ENCODE data around the gene PCSK6. TPM values are rescaled to one million over a fixed set of nuclear protein-coding genes. Genes with fewer than 3 reads are reported as not detected.
"Not testable (repeated sequence)": the region's sequence is repeated elsewhere in the genome, so short reads cannot be mapped to it uniquely, and the experiment has no call there.

The PCSK6 gene
- total RNA-seq, 2 donors from 2014 or later, result 14.5 to 20.2 TPM

- DNase-seq (no peak), ATAC-seq (peak in 1 of 2 donors; percentile 38)
- intact Hi-C loops (cut with DNase I), result no loop called here
Measured at GRCh38 chr15:101455291-101456025, 34.0 kb downstream of the PCSK6 start.

GRCh38 chr15:101454781-101455180 lies 34.7 kb downstream of the PCSK6 start:
- DNase-seq; intact Hi-C loops (cut with DNase I); ATAC-seq: not testable (repeated sequence)

GRCh38 chr15:101454365-101454764 lies 35.1 kb downstream of the PCSK6 start:
- DNase-seq (no peak), ATAC-seq (no peak)
- intact Hi-C loops (cut with DNase I), result no loop called here

GRCh38 chr15:101453123-101454120 lies 36.1 kb downstream of the PCSK6 start:
- ATAC-seq (no peak), DNase-seq (no peak)
- intact Hi-C loops (cut with DNase I), result no loop called here

- intact Hi-C loops (cut with DNase I), result no loop called here
- ATAC-seq (no peak), DNase-seq (no peak)
Measured at GRCh38 chr15:101452572-101452971, 36.9 kb downstream of the PCSK6 start.

- DNase-seq (no peak), ATAC-seq (no peak)
- intact Hi-C loops (cut with DNase I), result no loop called here
Measured at GRCh38 chr15:101451846-101452245, 37.7 kb downstream of the PCSK6 start.

- intact Hi-C loops (cut with DNase I), result no loop called here
- DNase-seq, result peak; percentile 76
- ATAC-seq, result peak; percentile 67 to 75
Measured at GRCh38 chr15:101451266-101451799, 38.2 kb downstream of the PCSK6 start.

GRCh38 chr15:101450403-101451265 lies 38.9 kb downstream of the PCSK6 start:
- intact Hi-C loops (cut with DNase I), result no loop called here
- no peak for ATAC-seq
- no peak for DNase-seq

GRCh38 chr15:101449471-101450402 lies 39.8 kb downstream of the PCSK6 start:
- ATAC-seq (no peak), DNase-seq (no peak)
- intact Hi-C loops (cut with DNase I), result loop anchor here in 1 of 2 donors (10.0 kb wide), 1 partner anchor 195 kb away; no protein-coding TSS in a partner anchor

- no peak for DNase-seq
- intact Hi-C loops (cut with DNase I), result loop anchor here in 1 of 2 donors (10.0 kb wide), 1 partner anchor 196 kb away; no protein-coding TSS in a partner anchor
- no peak for ATAC-seq
Measured at GRCh38 chr15:101448336-101448735, 41.2 kb downstream of the PCSK6 start.

GRCh38 chr15:101447561-101448071 lies 41.9 kb downstream of the PCSK6 start:
- no peak for DNase-seq
- intact Hi-C loops (cut with DNase I), result loop anchor here in 1 of 2 donors (10.0 kb wide), 1 partner anchor 197 kb away; no protein-coding TSS in a partner anchor
- ATAC-seq, result no peak

GRCh38 chr15:101447168-101447533 lies 42.4 kb downstream of the PCSK6 start:
- no peak for ATAC-seq
- no peak for DNase-seq
- intact Hi-C loops (cut with DNase I), result loop anchor here in 1 of 2 donors (10.0 kb wide), 1 partner anchor 198 kb away; no protein-coding TSS in a partner anchor

GRCh38 chr15:101446518-101447167 lies 42.9 kb downstream of the PCSK6 start:
- intact Hi-C loops (cut with DNase I), result loop anchor here in 1 of 2 donors (10.0 kb wide), 1 partner anchor 198 kb away; no protein-coding TSS in a partner anchor
- ATAC-seq, result peak in 1 of 2 donors; percentile 7
- no peak for DNase-seq

GRCh38 chr15:101445562-101446517 lies 43.7 kb downstream of the PCSK6 start:
- intact Hi-C loops (cut with DNase I), result loop anchor here in 1 of 2 donors (10.0 kb wide), 1 partner anchor 199 kb away; no protein-coding TSS in a partner anchor
- ATAC-seq (peak; percentile 72 to 73), DNase-seq (peak; percentile 72)

GRCh38 chr15:101444807-101445508 lies 44.5 kb downstream of the PCSK6 start:
- ATAC-seq (no peak), DNase-seq (no peak)
- intact Hi-C loops (cut with DNase I), result loop anchor here in 1 of 2 donors (10.0 kb wide), 1 partner anchor 200 kb away; no protein-coding TSS in a partner anchor

Data from left cardiac atrium (tissue), 4 donors.